ENCODE data around the gene SYNC.

SYNC gene

DNA sequence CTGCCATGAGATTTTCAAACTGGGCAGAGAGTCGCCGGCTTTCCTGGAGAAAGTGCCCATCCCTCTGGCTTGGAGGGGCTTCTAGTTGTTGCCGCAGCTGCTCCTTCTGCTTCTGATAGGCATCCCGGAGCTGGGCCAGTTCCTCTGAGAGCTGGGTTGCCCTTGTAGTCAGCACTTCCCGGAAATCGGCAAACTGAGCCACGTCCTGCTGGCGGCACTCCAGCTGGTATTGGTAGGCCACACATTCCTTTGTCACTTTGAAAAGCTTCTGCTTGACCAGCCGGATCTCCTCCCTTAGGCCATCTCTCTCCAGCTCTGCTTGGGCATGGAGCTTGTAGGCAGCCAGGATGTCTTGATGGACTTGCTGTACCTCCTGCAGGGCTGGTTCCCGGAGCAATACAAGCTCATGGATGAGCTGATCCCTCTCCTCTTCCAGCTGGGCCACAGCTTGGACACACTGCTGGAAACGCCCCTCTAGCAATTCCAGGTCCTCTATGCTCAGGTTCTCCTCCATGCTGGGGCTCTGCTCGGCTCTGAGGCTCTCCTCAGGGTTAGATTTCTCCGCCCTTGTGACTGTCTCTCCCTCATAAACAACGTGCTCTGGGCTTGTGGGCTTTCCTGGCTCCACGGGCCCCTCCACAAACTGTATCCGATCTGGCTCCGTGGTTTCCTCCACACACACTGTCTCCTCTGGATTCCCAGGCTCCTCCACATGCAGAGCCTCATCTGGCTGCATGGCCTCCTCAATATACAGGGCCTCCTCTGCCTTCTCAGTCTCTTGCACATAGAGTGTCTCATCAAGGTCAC, 7.3 kb downstream of the SYNC start:
- TF ChIP-seq, protein P1, sequence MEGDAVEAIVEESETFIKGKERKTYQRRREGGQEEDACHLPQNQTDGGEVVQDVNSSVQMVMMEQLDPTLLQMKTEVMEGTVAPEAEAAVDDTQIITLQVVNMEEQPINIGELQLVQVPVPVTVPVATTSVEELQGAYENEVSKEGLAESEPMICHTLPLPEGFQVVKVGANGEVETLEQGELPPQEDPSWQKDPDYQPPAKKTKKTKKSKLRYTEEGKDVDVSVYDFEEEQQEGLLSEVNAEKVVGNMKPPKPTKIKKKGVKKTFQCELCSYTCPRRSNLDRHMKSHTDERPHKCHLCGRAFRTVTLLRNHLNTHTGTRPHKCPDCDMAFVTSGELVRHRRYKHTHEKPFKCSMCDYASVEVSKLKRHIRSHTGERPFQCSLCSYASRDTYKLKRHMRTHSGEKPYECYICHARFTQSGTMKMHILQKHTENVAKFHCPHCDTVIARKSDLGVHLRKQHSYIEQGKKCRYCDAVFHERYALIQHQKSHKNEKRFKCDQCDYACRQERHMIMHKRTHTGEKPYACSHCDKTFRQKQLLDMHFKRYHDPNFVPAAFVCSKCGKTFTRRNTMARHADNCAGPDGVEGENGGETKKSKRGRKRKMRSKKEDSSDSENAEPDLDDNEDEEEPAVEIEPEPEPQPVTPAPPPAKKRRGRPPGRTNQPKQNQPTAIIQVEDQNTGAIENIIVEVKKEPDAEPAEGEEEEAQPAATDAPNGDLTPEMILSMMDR (IDR thresholded peaks at IDR 0.05; ENCODE audit: borderline replicate concordance, control extremely low read depth, extremely low read depth, insufficient read depth, missing control alignments) = no peak
- DNase-seq (ENCODE audit: low spot score) = no peak
- in situ Hi-C loops (cut with MboI; ENCODE audit: low sequenced_read_pairs, unreplicated experiment) = no loop called here

DNA sequence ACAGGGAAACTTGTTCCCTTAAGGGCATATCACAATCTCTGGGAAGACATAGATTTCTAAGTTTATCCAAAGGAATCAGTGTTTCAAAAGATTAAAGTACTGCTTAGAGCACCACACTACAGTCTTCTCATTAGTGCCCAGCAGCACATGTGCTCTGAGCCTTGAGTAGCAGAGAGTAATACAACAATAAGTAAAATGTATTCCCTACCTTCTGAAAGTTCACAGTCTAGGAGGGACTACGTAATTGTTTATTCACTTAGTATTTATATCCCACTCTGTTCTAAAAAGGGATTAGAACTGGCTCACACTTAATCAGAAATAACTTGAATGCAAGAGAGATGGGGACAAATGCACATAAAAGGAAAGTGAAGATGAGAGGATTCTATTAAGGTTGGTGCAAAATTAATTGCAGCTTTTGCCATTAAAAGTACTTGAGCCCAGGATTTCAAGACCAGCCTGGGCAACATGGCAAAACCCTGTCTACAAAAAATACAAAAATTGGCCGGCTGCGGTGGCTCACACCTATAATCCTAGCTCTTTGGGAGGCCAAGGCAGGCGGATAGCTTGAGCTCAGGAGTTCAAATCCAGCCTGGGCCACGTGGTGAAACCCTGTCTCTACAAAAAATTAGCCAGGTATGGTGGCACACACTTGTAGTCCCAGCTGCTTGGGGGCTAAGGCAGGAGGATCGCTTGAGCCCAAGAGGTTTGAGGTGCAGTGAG, 9.0 kb downstream of the SYNC start:
- TF ChIP-seq, protein P1 (IDR thresholded peaks at IDR 0.05; ENCODE audit: borderline replicate concordance, control extremely low read depth, extremely low read depth, insufficient read depth, missing control alignments) = no peak
- DNase-seq (ENCODE audit: low spot score) = no peak
- in situ Hi-C loops (cut with MboI; ENCODE audit: low sequenced_read_pairs, unreplicated experiment) = no loop called here

DNA sequence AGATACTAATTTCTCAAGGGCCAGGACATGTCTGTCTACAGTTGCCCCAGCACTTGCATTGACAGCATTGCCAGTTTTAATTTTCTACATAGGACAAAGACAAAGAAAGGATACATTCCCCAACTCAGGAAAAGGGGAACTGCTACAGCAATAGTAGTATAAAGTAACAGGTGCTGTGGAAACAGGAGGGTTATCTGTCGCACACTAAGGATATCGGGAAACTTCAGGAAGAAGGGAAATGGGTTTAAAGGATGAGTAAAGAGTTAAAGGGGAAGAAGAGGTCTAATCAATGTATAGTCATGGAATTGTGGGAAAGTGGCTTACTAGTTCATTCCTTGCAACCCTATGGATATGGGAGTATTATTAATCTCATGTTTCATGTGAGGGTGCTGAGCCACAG, 16.2 kb downstream of the SYNC start:
- in situ Hi-C loops (cut with MboI; ENCODE audit: low sequenced_read_pairs, unreplicated experiment) = no loop called here
- TF ChIP-seq, protein P1 (IDR thresholded peaks at IDR 0.05; ENCODE audit: borderline replicate concordance, control extremely low read depth, extremely low read depth, insufficient read depth, missing control alignments) = no peak

DNA sequence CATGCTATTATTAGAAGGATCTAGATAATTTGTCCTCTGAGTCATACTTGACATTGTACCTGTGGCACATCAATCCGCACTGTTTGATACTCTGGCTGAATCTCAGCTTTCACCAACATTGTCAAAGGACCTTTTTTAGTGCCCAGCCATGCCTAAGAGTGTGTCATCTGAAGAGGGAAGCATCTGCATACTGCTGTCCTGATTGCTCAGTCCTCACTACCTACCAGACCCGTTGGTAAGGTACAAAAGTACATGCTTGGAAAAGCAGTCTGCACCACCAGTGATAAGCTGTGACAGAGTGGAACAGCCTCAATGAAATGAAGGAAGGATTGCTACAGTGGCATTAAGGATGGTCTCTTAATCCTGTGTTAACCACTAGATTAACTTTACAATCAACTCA, 17.1 kb downstream of the SYNC start:
- in situ Hi-C loops (cut with MboI; ENCODE audit: low sequenced_read_pairs, unreplicated experiment) = no loop called here
- no peak for DNase-seq (ENCODE audit: low spot score)
- TF ChIP-seq, protein P1 (IDR thresholded peaks at IDR 0.05; ENCODE audit: borderline replicate concordance, control extremely low read depth, extremely low read depth, insufficient read depth, missing control alignments) = no peak

More for the DNA sequence above, 16.2 kb downstream of the SYNC start:
- DNase-seq (ENCODE audit: low spot score) = no peak

DNA sequence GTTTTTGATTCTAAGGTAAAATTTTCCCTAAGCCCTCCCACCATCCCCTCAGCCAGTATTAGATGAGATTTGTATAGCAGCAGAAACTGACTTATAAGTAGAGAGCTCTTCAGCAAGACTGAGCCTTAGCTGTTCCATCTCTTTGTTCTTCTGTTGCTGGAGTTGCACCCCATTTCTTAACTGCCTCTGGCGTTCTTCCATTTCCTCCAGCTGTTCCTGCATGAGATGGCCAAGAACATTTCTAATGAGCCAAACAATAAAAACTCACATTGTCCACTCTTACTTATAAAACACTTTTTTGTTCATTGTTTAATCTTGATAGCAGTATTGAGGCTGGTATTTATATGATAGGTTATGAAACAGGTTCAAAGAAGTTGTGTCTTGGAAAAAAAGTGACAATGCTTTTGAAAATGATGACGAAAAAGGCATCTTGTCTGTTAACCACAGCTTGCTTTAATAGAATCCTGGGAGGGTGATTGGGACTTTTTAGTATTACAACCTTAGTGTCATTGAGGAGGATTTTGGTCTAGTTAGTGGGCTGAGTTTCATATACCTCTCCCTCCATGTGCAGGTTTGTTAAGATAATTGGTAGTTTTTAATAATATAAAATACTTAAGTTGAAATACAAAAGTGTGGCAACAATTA, 18.3 kb downstream of the SYNC start:
- TF ChIP-seq, protein P1 (IDR thresholded peaks at IDR 0.05; ENCODE audit: borderline replicate concordance, control extremely low read depth, extremely low read depth, insufficient read depth, missing control alignments) = no peak
- no peak for DNase-seq (ENCODE audit: low spot score)
- in situ Hi-C loops (cut with MboI; ENCODE audit: low sequenced_read_pairs, unreplicated experiment) = no loop called here

DNA sequence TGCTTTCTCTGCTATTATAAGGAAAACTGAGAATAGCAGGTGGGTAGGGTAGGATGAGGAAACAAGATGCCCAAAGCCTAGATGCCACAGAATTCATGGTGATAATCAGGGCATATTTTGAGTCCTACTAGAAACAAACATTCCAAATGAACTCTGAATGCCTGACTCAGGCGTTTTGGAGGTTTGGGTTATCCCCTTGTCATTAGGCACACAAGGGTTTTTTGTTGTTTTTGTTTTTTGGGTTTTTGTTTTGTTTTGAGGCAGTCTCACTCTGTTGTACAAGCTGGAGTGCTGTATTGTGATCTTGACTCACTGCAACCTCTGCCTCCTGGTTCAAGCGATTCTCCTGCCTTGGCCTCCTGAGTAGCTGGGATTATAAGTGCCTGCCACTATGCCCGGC, 19.2 kb downstream of the SYNC start:
- in situ Hi-C loops (cut with MboI; ENCODE audit: low sequenced_read_pairs, unreplicated experiment) = no loop called here
- DNase-seq (ENCODE audit: low spot score) = no peak
- TF ChIP-seq, protein P1 (IDR thresholded peaks at IDR 0.05; ENCODE audit: borderline replicate concordance, control extremely low read depth, extremely low read depth, insufficient read depth, missing control alignments) = no peak

Measured in GM13976 (cell line).